ENCODE results near the gene HDHD3.

The HDHD3 gene

DNA sequence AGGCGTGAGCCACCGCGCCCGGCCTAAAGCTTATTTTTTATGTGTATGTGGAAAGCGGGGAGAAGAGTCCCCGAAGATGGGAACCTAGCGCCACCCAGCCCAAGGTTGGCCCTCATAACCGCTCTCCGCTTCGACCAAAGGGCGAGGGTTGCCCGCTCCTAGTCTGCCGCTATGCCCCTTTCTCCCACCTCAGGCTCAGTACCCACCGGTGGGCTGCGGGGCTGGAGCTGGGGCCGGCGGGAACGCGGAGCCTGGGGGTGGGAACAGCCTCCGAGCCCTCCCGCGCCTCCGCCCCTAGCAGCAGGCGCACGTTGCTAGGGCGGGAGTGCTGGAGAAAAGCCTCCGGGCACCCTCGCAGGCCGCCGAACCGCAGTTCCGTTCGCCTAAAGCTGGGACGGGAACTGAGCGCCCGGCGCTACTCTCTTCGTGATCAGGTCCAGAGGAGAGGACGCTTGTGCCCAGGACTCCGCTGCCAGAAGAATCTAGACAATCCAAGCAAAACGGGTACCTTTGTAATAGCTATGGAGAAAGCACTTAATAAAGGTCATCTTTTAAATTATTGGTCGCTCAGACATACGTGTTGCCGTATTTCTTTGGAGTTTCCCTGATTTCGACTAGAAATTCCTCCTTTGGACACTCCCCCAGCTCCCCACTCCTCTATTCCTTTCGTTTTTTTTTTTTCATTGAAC, 36.6 kb downstream of the HDHD3 start, which contains the start of gene WDR31:
Gene WDR31 (minus strand): TSS at position 265 of the 689 bp plus-strand sequence. CDS start 8,253 bp downstream, outside the sequence.
- DNase-seq (ENCODE audit: low spot score), result peak; percentile 93

DNA sequence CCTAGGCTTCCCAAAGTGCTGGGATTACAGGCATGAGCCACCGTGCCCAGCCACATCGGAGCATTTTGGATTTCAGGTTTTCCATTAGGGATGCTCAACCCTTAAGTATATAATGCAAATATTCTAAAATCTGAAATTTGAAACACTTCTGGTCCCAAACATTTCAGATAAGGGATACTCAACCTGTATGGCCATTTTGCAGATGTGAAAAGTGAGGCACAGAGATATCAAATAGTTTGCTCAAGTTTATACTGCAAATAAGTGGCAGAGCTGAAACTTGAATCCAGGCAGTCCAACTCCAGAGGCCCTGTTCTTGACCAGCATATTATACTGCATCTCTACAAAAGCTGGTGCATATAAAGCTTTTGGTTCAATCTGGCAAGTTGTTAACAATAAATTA, 39.1 kb downstream of the HDHD3 start:
- no peak for TF ChIP-seq CTCF (IDR thresholded peaks at IDR 0.05; ENCODE audit: extremely low read depth, missing control alignments)

More for the DNA sequence above, 36.6 kb downstream of the HDHD3 start, which contains the start of gene WDR31:
- no peak for TF ChIP-seq CTCF (IDR thresholded peaks at IDR 0.05; ENCODE audit: extremely low read depth, missing control alignments)

GRCh38 chr9:113331780-113332179, 45.0 kb downstream of the HDHD3 start:
- no peak for DNase-seq (ENCODE audit: low spot score)
- no peak for TF ChIP-seq CTCF (IDR thresholded peaks at IDR 0.05; ENCODE audit: extremely low read depth, missing control alignments)

More for the DNA sequence above, 39.1 kb downstream of the HDHD3 start:
- DNase-seq (ENCODE audit: low spot score), result no peak

GRCh38 chr9:113328045-113328782, 48.6 kb downstream of the HDHD3 start:
- TF ChIP-seq CTCF (IDR thresholded peaks at IDR 0.05; ENCODE audit: extremely low read depth, missing control alignments), result no peak
- no peak for DNase-seq (ENCODE audit: low spot score)

GRCh38 chr9:113326230-113326629, 50.6 kb downstream of the HDHD3 start:
- no peak for DNase-seq (ENCODE audit: low spot score)
- TF ChIP-seq CTCF (IDR thresholded peaks at IDR 0.05; ENCODE audit: extremely low read depth, missing control alignments), result no peak

All from GM20000 (cell line).